HG03060 (cell line): ENCODE results near the gene KCNMB3.
"Not testable (repeated sequence)": the region's sequence is repeated elsewhere in the genome, so short reads cannot be mapped to it uniquely, and the experiment has no call there.

ENCODE experiments used
- ATAC-seq: cut with Tn5 transposase; IDR thresholded peaks from one replicate; pipeline ENCODE4 v1.9.1; 2021; ENCODE audit warnings: low read depth, moderate number of reproducible peaks; ENCODE audit not compliant: unreplicated experiment

Gene KCNMB3

GRCh38 chr3:179265092-179265491, 14.2 kb upstream of the KCNMB3 start:
- ATAC-seq, result no peak

GRCh38 chr3:179264449-179264848, 13.5 kb upstream of the KCNMB3 start:
- ATAC-seq, result no peak

GRCh38 chr3:179263134-179263533, 12.2 kb upstream of the KCNMB3 start:
- no peak for ATAC-seq

GRCh38 chr3:179260949-179261765, 10.2 kb upstream of the KCNMB3 start:
- peak; percentile 38 for ATAC-seq

GRCh38 chr3:179259959-179260756, 9.2 kb upstream of the KCNMB3 start:
- not testable (repeated sequence) for ATAC-seq

- ATAC-seq, result no peak
Measured at GRCh38 chr3:179258820-179259219, 7.9 kb upstream of the KCNMB3 start.

- ATAC-seq, result not testable (repeated sequence)
Measured at GRCh38 chr3:179257742-179258141, 6.8 kb upstream of the KCNMB3 start.

- no peak for ATAC-seq
Measured at GRCh38 chr3:179256813-179257212, 5.9 kb upstream of the KCNMB3 start.

GRCh38 chr3:179247289-179248015, 3.5 kb downstream of the KCNMB3 start:
- no peak for ATAC-seq

- no peak for ATAC-seq
Measured at GRCh38 chr3:179244878-179245277, 6.0 kb downstream of the KCNMB3 start.

GRCh38 chr3:179242859-179243258, 8.1 kb downstream of the KCNMB3 start:
- ATAC-seq, result not testable (repeated sequence)

GRCh38 chr3:179240299-179240698, 10.6 kb downstream of the KCNMB3 start:
- not testable (repeated sequence) for ATAC-seq

GRCh38 chr3:179236669-179237301, 14.1 kb downstream of the KCNMB3 start:
- ATAC-seq, result peak; percentile 70

GRCh38 chr3:179234199-179234598, 16.7 kb downstream of the KCNMB3 start:
- ATAC-seq, result no peak

- ATAC-seq, result no peak
Measured at GRCh38 chr3:179233043-179233442, 17.9 kb downstream of the KCNMB3 start.

GRCh38 chr3:179229177-179229576, 21.7 kb downstream of the KCNMB3 start:
- ATAC-seq, result no peak

GRCh38 chr3:179227349-179227748, 23.6 kb downstream of the KCNMB3 start:
- no peak for ATAC-seq

GRCh38 chr3:179224584-179224983, 26.3 kb downstream of the KCNMB3 start:
- no peak for ATAC-seq

GRCh38 chr3:179223548-179223947, 27.4 kb downstream of the KCNMB3 start:
- ATAC-seq, result no peak

GRCh38 chr3:179218213-179218612, 32.7 kb downstream of the KCNMB3 start:
- ATAC-seq, result not testable (repeated sequence)
